Suppressor macrophage treated with lipopolysaccharide for 1 hour (primary cell): Measurements from ENCODE around the gene NUBP2.

ENCODE experiments used
- DNase-seq, 3 donors: peaks; one replicate each; pipeline ENCODE4 v3.0.0-alpha.2; 2020 to 2022

NUBP2 gene

GRCh38 chr16:1772908-1773702, 9.7 kb upstream of the NUBP2 start, which contains the start of gene MRPS34:
Gene MRPS34, minus strand, starts transcription at chr16:1773134. Its CDS starts 15 bp downstream, at chr16:1773119.
- DNase-seq = peak; percentile 88 to 95 (median 93)

- DNase-seq = peak; percentile 35 to 60 (median 53)
These were observed 8.9 kb upstream of the NUBP2 start for GRCh38 chr16:1773703-1774447.

- no peak for DNase-seq
These were observed 8.3 kb upstream of the NUBP2 start for GRCh38 chr16:1774448-1774780.

GRCh38 chr16:1775006-1775845, 7.5 kb upstream of the NUBP2 start:
- DNase-seq = no peak

GRCh38 chr16:1775846-1776671, 6.7 kb upstream of the NUBP2 start:
- DNase-seq = no peak

DNA sequence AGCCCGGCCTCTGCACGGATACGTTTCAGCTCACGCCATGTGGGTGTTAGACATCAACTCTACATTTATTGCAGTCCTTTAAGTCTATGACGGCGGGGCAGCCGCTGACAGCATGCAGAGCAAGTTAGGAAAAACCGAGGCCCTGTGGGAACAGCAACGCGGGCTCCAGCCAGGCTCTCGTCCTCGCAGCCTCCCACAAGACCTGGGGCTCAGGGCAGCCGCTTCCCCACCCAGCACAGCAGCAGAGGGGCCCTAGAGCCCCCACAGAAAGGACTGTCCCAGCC, 6.1 kb upstream of the NUBP2 start:
- DNase-seq = no peak

DNA sequence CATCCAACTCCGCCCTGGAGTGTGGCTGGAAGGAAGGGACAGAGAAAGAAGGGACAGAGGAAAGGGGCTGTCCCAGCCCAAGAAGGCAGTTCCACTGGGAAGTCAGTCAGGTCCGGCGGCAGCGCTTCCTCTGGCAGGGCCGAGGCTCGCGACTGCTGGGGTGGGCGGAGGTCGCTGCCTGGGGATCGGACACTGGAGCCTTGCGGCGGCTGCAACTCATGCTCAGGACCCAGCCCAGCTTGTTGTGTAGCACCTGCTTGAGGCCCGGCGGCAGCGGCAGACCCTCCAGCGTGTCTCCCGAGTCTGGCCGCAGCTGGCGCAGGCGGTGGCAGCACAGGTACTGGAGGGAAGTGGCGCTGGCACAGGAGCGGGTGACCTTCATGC, 5.8 kb upstream of the NUBP2 start:
- no peak for DNase-seq

GRCh38 chr16:1777375-1778199, 5.2 kb upstream of the NUBP2 start:
- DNase-seq = no peak

DNA sequence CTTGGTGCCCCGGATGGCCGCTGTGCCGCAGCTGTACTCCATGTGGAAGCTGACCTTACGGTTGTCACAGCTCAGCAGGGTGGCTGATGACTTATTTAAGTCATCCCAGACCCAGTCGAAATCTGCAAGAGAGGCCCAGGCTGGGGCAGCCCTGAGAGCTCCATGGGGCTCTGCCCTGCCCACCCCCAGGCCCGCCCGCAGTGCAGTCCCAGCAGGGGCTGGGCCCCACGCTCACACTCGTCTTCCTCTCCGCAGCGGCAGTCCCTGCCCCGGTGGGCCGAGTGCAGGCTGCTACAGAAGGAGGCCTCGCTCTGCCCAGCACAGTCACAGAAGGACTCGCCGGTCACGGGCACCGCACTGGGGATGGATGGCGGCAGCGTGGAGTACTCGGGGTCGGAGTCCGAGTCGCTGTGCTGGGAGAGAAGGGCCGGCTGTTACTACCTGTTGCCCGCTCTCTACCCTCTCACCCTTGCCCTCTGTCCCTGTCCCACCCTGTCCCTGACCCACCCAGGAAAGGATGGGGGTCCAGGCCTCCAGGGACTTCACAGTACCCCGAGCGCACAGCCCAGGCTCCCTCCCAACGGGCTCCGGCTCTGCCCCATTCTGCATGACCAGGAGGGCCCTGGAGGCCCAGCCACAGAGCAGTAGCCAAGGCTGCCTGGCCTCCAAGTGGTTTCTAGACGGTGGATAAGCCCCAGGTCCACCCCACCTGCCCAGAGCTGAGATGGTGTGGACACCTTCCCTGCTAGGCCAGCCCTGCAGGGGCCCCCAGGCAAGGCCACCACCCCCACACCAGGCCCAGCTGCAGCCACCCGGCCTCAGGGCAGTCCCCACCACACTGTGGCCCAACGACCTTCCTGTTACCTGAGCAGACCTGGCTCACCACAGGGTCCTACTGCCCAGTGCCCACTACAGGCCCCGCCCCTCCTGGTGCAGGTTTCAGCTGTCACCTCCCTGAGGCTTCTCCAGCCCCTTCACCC, 4.3 kb upstream of the NUBP2 start:
- no peak for DNase-seq

DNA sequence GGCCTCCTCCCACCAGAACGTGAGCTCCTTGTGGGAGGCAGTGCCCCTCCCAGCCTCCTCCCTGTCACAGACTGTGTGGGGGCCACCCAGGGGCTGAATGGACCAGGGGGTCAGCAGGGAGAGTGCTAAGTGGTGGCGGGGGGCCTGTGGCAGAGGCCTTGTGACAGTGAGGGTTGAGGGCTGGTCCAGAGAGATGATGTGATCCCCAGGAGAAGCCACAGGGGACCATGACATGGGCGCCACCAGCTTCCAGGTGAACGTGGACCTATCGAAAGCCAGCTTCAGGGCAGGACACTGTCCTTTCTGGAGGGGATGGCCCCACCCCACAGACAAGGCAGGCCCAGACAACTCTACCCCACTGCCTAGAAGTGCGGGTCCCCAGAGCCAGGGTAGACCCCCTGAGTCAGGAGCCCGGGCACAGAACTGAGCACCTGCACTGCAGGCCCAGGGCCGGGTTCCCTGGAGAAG, 3.5 kb upstream of the NUBP2 start:
- DNase-seq = no peak

DNA sequence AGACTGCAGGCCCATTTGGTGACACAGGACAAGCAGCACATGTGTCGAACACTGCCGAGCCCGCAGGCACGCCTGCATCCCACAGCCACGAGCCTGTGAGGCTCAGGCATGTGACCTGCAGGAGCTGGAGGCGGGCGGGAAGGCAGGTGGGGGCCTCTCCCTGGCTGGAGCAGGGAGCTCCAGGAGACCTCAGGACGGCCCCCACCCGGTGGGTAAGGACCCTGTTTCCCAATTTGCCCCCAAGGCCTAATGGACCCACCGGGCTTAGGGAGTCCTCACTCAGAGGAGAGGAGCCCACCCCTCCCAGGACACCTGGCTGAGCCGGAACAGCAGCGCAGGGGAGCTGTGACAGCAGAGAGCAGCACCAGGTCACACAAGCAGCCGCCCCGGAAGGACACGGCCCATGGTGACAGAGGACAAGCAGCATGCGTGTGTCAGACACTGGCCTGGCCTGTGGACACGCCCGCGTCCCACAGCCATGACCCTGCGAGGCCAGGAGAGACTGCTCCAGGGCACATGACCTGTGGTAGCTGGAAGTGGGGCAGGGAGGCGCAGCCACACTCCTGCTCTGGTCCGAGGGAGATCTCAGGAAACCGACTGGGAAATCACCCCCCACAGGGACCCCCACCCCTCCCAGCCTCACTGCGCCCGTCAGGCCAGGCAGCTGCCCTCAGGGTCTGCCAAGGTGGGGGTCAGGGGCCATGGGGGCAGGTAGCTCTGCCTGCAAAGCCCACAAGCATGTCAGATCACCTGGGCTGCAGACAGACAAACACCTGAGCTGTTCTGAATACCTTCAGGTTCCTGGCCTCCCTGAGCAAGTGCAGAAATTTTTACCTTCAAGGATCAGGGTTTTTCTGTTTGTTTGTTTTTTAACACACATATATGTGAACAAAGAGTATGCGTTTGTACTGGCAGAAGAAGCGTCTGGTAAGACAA, 2.8 kb upstream of the NUBP2 start:
- no peak for DNase-seq

DNA sequence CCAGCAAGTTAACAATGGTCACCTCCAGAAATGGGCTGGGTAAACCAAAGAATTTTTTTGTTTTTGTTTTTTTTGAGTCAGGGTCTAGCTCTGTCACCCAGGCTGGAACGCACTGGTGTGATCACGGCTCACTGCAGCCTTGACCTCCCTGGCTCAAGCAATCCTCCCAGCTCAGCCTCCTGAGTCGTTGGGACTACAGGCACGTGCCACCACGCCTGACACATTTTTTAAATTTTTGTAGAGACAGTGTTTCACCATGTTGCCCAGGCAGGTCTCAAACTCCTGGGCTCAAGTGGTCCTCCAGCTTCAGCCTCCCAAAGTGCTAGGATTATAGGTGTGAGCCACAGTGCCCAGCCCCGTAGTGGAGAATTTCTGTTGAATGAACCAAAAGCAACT, 2.1 kb upstream of the NUBP2 start:
- DNase-seq = no peak

- DNase-seq = no peak
These were observed 1.5 kb upstream of the NUBP2 start for GRCh38 chr16:1781254-1781653.

GRCh38 chr16:1781758-1782407, 877 bp upstream of the NUBP2 start:
- DNase-seq = peak in 2 of 3 donors; percentile 32 to 62

- DNase-seq = no peak
These were observed 2.5 kb downstream of the NUBP2 start for GRCh38 chr16:1784977-1785845.

DNA sequence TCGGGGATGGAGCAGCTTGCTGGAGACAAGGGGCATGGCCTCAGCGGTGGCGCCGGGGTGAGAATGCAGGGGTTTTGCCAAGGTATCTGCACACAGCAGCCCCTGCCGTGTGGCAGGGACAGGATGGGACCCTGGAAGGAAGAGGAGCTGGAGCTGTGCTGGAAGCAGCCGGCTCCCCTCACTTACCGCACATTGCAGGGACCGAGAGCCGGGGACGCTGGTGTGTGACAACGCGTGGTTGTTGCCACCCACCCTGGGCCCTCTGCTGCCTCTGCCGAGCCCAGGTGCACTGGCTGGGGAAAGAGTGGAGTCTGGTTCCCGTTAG, 3.0 kb downstream of the NUBP2 start:
- DNase-seq = no peak

DNA sequence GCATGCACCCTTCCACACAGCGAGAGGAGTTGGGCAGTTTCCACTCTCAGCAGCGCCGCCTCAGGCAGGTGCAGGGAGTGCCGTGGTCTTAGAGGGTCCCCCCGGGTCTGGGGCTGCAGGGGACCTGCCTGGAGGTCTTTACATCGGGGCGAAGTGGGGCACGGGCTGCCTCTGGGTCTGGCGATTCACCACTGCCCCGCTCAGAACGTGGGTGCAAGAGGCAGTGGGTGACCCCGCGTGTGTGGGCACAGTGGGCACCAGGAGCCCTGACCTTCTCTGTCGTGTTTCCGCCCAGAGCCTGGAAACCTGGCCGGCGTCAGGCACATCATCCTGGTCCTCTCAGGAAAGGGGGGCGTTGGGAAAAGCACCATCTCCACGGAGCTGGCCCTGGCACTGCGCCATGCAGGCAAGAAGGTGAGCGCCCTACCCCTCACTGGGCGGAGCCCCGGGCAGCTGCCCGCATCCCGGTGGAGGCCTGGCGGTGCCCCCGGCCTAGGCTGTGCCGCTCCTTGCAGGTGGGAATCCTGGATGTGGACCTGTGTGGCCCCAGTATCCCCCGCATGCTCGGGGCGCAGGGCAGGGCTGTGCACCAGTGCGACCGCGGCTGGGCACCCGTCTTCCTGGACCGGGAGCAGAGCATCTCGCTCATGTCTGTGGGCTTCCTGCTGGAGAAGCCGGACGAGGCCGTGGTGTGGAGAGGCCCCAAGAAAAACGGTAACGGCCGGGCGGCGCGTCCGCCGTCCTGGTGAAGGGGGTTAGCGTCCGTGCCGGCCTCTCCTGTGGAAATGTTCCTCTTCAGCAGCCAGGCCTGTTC, 3.7 kb downstream of the NUBP2 start:
- no peak for DNase-seq
